ENCODE results near the gene UTS2B.
"Not testable (repeated sequence)": the region's sequence is repeated elsewhere in the genome, so short reads cannot be mapped to it uniquely, and the experiment has no call there.

The UTS2B gene

DNA sequence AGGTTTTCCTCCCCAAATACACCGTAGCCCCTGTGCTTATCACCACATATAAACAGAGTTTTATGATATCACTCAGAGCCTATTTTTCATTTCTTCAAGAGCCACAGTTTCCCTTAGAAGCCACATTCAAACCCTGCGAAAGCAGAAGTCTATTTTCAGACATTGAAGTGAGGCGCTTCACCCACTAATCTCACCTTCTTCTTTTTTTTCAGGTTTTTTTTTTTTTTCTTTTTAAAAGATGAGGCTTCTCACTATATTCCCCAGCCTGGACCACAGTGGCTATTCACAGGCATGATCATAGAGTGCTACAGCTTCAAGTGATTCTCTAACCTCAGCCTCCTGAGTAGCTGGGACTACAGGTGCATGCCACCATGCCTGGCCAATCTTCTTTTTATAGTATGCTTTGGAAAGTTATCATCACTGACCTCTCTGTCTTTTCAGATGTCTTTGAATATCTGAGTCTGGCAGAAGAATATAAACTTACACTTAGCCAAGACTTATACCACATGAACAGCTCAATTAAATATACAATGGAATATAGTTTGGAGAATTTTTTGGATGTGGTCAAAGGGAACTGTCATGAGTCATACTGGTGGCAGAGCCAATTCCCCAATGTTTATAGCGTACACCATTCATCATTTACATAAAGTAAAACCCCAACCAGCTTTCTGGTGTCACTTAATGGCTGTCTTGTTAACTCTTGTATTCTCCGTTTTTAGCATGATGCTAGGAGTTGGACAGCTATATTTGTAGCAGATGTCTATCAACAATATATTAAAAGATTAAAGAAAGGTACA is 60.8 kb downstream of the UTS2B start:
- DNase-seq = no peak

DNA sequence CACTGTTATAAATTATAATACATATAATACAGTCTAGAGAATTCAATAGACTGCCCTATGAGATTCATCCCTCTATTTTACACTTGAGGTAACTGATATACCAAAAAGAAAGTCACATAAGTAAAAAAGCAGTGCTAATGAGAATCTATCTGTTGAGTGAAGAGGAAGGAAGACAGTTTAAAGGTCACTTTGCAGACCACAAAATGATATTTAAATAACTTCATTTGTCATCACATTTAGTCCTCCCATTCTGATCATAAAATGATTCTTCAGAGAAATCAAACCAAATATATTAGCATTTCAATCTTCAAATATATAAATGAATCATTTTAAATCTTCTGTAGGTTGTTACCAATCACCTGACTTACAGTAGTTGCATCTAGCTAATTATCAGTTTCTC is 61.6 kb downstream of the UTS2B start:
- no peak for DNase-seq

DNA sequence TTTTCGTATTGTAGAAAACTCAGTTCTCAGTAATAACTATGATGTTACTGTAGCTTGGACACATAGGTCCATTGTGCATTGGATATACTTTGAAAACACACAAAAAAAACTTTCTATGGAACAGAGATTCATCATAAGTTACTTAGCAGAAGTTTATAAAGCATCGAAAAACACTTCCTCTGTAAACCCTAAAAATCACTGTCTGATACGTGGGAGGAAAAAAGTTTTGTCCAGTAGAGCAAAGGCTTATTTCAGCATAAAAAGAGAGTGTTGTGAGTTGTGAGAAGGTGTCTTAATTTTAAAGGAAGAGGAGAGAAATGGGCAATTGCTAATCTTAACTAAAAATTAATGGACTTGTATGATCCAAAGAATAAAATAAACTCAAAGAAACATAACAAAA is 66.5 kb downstream of the UTS2B start:
- DNase-seq = no peak

DNA sequence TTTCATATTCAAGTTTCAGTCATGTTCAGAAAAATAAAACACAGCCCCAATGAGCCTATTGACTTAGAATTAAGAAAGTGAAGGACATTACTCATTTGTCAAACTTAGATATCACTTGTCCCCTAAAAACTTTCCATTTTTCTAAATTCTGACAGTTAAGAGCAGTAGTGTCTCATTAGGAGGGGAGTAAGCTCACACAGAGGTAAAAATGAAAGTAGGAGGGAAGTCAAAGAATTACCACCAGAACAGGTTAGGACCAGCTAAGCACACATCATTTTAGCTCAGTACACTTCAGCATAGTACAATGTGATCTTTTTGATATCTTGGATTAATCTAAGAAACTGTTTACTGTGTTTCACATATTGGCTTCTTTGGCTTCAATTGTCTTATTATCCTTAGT is 67.0 kb downstream of the UTS2B start:
- no peak for DNase-seq

DNA sequence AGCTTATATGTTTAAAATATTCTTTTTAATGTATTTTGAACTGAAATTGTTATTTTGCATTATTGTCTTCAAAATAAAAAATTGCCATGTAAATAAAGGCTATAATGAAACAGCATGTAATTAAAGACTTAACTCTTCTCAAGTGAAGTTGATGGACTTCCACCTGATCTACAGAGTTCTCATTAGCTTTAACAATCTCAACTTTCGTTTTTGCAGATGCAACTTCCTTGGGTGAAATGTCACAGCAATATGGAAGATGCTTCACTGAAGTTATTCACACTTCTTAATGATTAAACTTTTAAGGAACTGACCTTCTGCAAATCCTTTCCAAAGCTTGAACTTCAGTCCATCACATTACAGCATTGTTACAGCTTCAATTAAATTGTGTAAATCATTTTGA is 67.7 kb downstream of the UTS2B start:
- DNase-seq = no peak

DNA sequence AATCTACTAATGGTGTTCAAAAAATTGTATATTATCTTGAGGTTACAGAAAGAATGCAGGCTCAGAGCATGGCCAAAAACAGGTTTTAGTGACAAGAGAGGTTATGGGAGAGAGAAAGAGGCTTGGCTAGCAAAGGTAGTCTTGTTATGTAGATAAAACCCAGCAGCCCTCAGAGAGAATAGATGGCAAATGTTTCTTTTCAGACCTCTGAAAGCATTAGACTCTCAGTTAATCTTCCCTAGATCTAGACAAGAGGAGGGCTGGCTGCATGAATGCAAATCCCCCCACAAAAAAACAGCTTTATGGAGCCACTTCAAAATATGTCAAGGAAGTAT is 69.1 kb downstream of the UTS2B start:
- no peak for DNase-seq

DNA sequence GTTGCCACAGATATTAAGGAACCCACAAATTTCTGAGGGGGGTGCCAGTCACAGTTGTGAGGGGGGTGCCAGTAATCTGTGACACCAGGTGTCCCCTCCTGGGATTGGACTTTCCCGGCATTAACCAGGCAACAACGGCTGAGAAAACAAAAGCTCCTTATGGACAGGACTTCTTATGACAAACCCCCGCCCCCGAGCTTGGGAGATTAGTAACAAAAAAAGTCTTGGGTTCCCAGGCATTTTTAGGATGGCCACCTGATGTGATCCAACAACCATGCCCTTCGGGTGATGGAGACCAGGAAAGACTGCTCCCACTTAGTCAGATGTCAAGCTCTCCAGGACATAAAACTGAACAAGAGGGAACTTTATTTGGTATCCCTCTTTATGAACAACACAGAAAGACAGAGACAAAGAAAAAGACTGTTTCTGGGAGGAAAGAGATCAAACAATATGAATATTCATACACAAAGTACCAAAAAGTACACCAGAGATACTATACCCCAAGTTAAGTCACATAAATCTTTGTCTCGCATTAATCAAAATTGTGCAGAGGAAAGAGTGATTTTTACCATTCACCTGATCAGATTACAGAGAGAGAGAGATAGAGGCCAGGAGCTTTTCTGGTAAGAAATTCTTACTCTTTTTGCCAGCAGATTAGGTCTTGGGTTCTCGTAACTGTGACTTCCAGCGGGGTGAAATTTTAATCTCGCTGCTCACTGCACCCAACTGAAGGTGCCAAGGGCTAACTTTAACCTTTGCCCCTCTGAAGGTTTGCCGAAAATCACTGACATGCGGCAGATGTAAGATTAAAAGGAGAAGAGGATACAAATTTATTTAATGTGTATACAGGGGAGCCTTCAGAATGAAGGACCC is 69.7 kb downstream of the UTS2B start:
- DNase-seq = no peak

DNA sequence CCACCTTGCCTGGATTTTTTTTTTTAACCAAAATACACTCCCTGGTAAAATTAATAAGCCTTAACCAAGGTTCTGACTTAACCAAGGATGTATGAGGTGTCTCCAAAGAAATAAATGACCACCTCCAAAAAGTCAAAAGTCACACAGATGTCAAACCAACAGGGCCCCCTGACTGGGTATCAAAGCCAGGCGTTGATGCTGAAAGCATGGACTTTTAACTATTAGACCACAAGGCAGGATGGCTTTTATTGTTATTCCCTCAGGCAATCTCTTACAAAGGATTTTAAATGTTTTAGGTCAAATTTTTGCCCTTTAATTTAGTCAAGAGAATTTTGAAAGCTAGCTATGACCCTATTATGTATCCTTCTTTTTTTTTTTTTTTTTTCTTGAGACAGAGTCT is 70.8 kb downstream of the UTS2B start:
- no peak for DNase-seq

DNA sequence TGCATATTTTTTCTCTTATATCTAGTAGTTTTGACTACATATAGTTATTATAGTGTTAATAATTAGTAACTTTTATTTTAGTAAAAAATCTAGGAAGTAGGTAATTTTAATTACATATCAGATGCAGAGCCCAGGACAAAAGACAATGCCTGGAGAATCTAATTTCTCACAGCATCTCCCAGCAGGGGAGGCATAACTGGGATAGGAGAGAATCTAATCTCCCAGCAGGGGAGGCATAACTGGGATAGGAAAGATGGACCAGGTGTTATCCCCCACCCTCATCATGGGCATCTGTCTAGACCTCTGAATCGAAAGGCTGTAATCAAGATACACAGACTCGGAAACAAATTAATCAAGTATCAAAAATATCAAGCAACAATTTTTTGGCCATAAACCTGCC is 73.0 kb downstream of the UTS2B start:
- DNase-seq = no peak

DNA sequence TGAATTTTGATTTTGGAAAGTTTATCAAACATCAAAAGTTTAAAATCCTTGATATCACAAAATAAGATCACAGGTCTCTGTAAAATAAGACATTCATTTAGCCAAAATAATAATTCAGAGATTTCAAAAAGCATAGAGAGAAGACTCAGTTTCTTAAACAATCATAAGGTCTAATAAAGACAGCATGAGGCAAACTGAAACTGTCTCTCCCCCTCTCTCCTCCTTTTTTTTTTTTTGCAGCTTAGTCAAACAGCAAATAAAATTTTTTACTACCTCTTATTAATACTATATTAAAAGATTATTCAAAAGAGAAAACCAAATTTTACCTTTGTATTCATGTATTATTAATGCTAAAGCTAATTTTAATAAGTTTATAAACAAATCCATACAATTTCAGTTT is 73.9 kb downstream of the UTS2B start:
- no peak for DNase-seq

DNA sequence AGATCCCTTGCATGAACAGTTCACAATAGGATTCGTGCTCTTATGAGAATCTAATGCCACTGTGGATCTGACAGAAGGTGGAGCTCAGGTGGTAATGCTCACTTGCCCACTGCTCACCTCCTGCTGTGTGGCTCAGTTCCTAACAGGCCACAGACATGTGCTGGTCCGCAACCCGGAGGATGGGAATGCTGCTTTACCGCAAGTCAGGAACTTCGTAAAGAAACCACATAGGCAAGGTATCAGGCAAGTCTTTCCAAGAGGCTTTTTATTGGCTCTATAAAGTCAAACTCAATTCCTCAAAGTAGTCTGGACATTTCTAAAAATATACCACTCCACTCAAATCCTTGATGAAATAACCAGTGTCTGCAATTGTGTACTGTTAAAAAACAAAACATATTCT is 75.2 kb downstream of the UTS2B start:
- no peak for DNase-seq

DNA sequence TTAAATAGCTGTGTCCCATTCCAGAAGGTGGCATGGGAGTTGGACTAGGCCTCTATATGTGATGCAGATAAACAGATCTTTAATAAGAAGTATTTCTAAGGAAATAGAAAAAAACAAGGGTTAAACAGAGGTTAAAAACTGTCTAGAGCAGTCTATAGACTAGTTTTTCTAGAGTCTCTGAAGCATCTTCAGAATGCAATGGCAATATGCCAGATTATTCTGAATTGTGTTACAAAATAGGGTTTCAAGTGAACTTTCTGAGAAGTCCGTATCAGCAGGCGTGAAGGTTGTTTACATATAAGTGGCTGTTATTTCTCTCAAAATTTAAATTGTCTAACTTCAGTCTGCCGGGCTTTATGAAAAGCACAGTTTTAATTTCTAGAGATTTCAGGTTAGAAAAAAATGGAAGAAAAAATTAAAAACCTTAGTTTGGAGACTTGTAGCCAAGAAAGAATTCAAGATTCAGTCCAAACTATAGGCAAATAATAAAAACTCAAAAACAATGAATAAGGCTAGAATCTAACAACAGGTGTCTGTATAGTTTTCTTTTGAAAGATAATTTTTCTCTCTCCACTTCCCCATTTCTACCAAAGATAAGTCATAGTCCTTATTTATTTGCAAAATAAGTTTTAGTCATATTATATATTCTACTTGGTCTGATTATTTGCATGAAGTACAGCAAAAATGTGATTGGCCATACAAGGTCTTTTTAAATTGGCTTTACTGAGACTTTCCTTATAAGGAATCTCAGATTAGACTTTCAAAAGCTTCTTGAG is 76.0 kb downstream of the UTS2B start:
- no peak for DNase-seq

DNA sequence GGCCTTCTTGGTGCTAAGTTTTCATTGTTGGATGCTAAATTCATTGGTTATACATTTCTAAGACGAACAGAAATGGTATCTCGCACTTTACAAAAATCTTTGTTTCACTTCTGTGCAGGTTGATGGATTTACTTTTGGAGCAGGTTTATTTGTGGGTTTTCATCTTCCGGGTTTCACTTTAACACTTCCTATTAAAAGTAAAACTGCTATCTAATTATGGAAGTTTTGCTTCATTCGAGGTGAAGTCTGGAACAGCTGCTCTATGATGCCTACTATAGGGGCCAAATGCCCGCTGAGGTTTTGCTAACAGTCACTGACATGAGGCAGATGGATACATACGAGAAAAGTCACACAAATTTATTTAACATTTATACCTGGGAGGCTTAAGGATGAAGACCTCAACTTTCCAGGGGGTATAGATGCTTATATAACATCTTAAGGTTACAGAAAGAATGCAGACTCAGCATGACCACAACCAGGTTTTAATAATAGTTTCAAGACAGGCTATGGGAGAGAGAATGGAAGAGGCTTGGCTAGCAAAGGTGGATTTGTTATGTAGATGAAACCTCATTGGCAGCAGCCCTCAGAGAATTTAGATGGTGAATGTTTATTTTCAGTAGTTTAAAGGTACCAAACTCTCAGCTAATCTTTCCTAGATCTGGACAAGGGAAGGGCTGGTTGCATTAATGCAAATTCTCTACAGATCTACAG is 77.1 kb downstream of the UTS2B start:
- DNase-seq = no peak

DNA sequence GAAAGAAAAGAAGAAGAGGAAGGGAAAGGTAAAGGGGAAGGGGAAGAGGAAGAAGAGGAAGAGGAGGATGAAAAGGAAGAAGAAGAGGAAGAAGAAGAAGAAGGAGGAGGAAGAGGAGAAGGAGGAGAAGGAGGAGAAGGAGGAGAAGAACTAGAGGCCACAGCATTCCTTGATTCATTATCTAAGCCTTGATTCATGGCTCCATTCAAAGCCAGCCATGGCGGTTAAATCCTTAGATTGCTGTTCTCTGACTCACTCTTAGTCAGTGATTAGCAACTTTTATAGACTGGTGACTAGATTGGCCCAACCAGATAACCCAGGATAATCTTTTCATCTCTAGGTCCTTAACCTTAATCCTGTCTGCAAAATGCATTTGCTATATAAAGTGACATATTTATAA is 83.7 kb downstream of the UTS2B start:
- no peak for DNase-seq

DNA sequence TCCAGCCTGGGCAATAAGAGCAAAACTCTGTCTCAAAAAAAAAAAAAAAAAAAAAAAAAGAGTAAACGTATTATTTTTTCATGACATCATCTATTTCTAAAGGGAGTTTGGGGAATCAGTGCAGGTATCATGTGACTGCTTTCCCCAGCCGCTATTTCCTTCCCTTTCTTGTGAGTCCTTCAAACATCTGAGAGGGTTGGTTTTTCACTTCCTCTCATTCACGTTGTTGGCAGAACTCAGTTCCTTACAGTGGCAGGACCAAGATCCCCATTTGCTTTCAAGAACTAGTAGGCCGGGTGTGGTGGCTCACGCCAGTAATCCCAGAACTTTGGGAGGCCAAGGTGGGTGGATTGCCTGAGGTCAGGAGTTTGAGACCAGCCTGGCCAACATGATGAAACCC is 84.3 kb downstream of the UTS2B start:
- DNase-seq = not testable (repeated sequence)

DNA sequence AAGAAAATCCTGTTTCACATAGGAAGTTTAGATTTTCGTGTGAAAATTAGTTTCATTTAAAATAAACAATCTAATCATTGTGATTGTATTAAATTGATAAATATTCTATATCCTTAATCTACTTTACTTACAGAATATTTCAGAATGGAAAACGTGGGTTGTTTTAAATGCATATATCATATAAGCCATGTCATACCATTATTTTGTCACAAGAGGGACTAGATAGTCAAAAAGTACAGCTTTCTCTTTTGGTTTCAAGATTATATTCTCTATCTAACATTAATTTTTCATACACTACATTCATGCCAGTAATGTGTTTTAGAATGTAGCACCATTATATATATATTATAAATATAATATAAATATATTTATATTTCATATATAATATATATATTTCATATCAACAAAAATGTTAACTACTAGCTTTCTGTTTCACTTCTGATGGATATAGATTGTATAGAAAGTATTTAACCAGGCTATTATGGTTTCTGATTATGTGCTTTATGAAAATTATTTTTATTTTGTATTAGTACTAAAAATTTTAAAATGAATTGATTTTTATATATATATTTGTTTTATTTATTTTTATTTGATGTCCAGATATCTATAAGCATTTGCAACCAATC is 86.0 kb downstream of the UTS2B start:
- no peak for DNase-seq

DNA sequence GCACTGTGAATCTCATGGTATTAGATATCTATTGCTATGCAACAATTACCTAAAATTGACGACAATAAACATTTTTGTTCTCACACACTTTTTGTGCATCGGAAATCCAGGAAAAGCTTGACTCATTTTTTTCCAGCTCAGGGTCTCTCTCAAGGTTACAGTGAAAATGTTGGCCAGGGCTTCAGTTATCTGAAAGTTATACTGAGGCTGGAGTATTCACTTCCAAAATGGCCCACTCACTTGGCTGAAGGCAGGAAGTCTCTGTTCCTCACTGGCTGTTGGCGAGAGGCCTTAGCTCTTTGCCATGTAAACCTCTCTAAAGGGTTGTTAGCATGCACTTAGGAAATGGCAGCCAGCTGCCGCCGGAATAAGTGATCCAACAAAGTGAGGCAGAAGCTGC is 89.8 kb downstream of the UTS2B start:
- DNase-seq = no peak

DNA sequence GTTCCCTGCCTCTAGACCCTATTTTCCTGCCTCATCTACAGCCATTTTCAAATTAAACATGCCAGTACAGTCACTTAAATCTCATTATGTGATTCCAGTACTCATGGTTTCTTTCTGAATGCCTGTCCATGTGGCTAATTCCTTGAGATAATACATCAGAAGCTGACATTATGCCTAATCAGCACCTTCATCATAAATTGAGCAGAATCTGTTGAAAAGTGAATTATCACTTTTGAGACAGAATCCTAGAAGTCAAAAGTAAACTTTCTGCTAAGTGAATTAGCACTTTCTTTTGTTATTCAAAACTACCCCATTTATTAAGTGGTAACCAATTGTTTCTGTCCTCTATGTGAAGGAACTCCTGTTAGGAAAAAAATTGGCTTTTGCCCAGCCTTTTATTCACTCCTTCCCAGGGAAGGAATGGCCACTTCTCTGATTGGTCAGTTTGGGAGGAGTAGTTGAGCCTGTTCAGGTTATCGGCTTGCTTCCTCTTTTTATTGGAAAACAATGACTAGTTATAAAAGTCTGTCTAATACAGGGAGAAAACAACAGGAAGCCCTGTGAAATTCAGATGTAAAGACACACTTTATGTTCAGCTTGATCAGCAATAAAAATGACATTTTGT is 90.8 kb downstream of the UTS2B start:
- no peak for DNase-seq

DNA sequence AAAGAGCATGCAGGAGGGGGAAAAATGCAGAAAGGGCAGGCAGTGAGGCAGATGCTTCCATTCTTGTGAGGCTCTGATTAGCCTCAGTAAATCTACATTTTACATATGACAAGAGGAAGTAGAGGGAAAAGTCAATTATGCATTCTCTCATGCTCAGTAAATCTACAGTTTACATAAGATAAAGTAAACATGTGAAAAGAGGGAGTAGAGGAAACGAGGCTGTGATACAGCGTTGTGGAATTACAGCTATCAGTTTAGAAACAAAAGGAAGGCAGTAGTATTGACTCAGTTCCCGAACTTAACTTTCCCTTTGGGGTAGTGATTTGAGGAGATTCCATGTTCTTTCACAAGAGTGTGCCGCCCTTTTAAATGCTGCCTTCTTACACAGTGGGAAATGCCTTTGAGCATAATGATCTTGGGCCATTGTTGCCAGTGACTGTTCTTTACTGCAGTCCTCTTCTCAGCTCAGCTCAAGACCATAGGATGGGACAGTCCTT is 92.0 kb downstream of the UTS2B start:
- DNase-seq = no peak

DNA sequence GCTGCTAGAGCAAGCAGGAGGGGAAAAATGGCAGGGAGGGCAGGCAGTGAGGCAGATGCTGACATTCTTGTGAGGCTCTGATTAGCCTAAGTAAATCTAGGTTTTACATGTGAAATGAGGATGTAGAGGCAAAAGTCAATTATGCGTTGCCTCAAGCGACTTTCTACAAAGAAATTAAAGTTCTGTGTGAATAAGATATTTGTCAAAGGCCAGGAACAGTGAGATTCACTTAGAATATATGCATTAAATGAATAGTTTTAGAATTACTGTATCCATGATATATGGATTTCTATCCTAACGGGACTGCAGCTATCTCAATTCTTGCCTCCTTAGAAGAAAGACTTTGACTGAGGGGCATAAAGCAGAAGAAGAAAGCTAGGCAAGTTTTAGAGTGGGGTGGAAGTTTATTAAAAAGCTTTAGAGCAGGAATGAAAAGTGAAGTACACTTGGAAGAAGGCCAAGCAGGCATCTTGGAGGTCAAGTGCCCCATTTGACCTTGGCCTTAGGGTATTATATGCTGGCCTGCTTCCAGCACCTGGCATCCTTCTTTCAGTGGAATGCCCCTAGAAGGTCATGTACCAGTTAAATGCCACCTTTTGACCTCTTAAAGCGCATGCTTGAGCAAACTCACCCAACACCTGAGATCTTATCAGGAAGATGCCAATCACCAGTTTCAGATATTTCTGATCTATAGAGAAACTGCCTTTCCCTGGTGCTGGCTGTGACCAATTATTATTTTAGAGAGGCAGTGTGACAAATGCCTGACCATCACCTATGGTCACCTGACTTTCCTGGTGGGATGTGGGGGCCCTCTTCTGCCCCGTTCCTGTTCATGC is 93.1 kb downstream of the UTS2B start:
- DNase-seq = no peak

DNA sequence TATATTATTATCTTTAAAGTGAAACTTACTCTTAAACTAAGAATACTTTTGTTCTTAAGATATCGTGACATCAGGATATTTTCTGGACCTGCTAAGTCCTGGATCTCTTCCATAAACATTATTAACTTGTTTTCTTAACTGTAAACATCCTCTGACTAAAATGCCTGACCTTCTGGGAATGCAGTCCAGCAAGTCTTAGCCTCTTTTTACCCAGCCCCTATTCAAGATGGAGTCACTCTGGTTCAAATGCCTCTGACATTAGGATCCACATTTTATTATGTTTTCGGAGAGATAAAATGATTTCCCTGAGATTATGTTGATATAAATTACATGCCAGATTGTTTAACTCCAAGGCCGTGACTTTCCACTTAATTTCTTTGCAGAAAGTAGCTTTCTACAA is 93.7 kb downstream of the UTS2B start:
- DNase-seq = no peak

All from activated CD8-positive, alpha-beta memory T cell treated with anti-CD3 and anti-CD28 coated beads, Interleukin-2, amount 50 U/mL, for 48 hours (primary cell).